Caco-2 (cell line): ENCODE measurements around the gene JARID2. TPM values are rescaled to one million over a fixed set of nuclear protein-coding genes. Genes with fewer than 3 reads are reported as not detected.

ENCODE experiments used
- BruUV-seq: library from RNA; stranded (reverse); fragments of 400-500 nt; replicated peaks from 2 replicates; lab custom pipeline; 2021; lab: Mats Ljungman, UMichigan
- CTCF ChIA-PET: fragments of 300-600 bp; sonication (Branson Sonifier 250); formaldehyde crosslinking; loops from one replicate; lab custom pipeline; 2022; ENCODE audit warnings: antibody characterized with exemption; lab: Charles Lee
- POLR2A ChIA-PET: fragments of 300-600 bp; sonication (Branson Sonifier 250); formaldehyde crosslinking; loops from one replicate; lab custom pipeline; 2022; ENCODE audit warnings: antibody characterized with exemption; lab: Charles Lee
- DNase-seq, 2 experiments: peaks; one replicate each; pipeline versions ENCODE4 v3.0.0 to v3.0.0-alpha.2; 2020 to 2022
- H3K27me3 ChIP-seq: replicated peaks from 2 replicates; pipeline ENCODE4 v1.6.0; 2011; ENCODE audit warnings: low read length; ENCODE audit not compliant: control insufficient read depth, insufficient read depth
- H3K36me3 ChIP-seq: 2 replicates; pipeline ENCODE4 v1.5.1; 2011; ENCODE audit warnings: low read length; ENCODE audit not compliant: control insufficient read depth, insufficient read depth
- H3K4me1 ChIP-seq: fragments of 250-450 bp; sonication (Bioruptor Pico); 2 replicates; pipeline ENCODE4 v1.5.1; 2020; ENCODE audit warnings: mild to moderate bottlenecking
- H3K4me3 ChIP-seq: 2 replicates; pipeline ENCODE4 v1.5.1; 2011; ENCODE audit warnings: low read depth, mild to moderate bottlenecking, control low read depth, low read length
- H3K9me3 ChIP-seq: fragments of 250-450 bp; sonication (Bioruptor Pico); 2 replicates; pipeline ENCODE4 v1.5.1; 2020; ENCODE audit warnings: mild to moderate bottlenecking, moderate library complexity
- H3K27ac Mint-ChIP-seq: one replicate; pipeline ENCODE4 v1.8.0; 2022; ENCODE audit warnings: mixed read lengths; ENCODE audit not compliant: unreplicated experiment
- H3K27me3 Mint-ChIP-seq: one replicate; pipeline ENCODE4 v1.8.0; 2022; ENCODE audit warnings: mixed read lengths; ENCODE audit not compliant: insufficient read depth, unreplicated experiment
- H3K36me3 Mint-ChIP-seq: one replicate; pipeline ENCODE4 v1.8.0; 2022; ENCODE audit warnings: mild to moderate bottlenecking, mixed read lengths; ENCODE audit not compliant: insufficient read depth, unreplicated experiment
- H3K4me1 Mint-ChIP-seq: one replicate; pipeline ENCODE4 v1.8.0; 2022; ENCODE audit warnings: low read depth, mixed read lengths; ENCODE audit not compliant: unreplicated experiment
- H3K4me3 Mint-ChIP-seq: one replicate; pipeline ENCODE4 v1.8.0; 2022; ENCODE audit warnings: mild to moderate bottlenecking, moderate library complexity, mixed read lengths; ENCODE audit not compliant: unreplicated experiment
- H3K9me3 Mint-ChIP-seq: one replicate; pipeline ENCODE4 v1.8.0; 2022; ENCODE audit warnings: mixed read lengths; ENCODE audit not compliant: unreplicated experiment
- CTCF ChIP-seq, 2 experiments: fragments of 200-600 bp in 1 of 2; IDR thresholded peaks; 1 replicate in 1 of 2; 2 replicates in 1 of 2; pipeline versions ENCODE4 v1.5.1 to v1.8.0; 2011 to 2022; ENCODE audit warnings: antibody characterized with exemption in 1 of 2, control low read depth in 1 of 2, inconsistent platforms in 1 of 2, low read depth in 1 of 2, low read length in 1 of 2, mild to moderate bottlenecking in 1 of 2, moderate library complexity in 1 of 2; ENCODE audit not compliant: insufficient read depth in 1 of 2, severe bottlenecking in 1 of 2, unreplicated experiment in 1 of 2
- intact Hi-C: fragments of 100-400 bp; cut with micrococcal nuclease; formaldehyde crosslinking; loops from one replicate; pipeline ENCODE4 v1.10.0; 2022; ENCODE audit not compliant: unreplicated experiment
- total RNA-seq: library from RNA; stranded (reverse); gene quantifications from 2 replicates; pipeline ENCODE4 v1.2.3, GENCODE V29; 2022

JARID2 gene
- total RNA-seq, 1 experiment from 2014 or later = 18.3 TPM

GRCh38 chr6:15267221-15267620 is 21.4 kb downstream of the JARID2 start:
- no peak overlapping the region for H3K4me3 Mint-ChIP-seq

GRCh38 chr6:15268137-15268908 is 22.5 kb downstream of the JARID2 start:
- no peaks in the 10 kb centered on the region for H3K9me3 ChIP-seq
- H3K4me3 ChIP-seq = no peak overlapping the region
- POLR2A ChIA-PET = no interaction called here
- CTCF ChIA-PET = interaction anchor here (1.0 kb wide), 1 partner anchor 957 kb away, joined by 3 read pairs; no protein-coding TSS in a partner anchor
- Mint-ChIP-seq H3K27ac (no peak overlapping the region), H3K27me3 (no peaks in the 10 kb centered on the region), H3K4me3 (no peak overlapping the region), H3K4me1 (peaks cover 6% of the 10 kb centered on the region), H3K36me3 (no peaks in the 10 kb centered on the region), H3K9me3 (no peaks in the 10 kb centered on the region)
- no peak for DNase-seq
- BruUV-seq = no TSS peak
- no peaks in the 10 kb centered on the region for H3K36me3 ChIP-seq
- peaks cover 8% of the 10 kb centered on the region for H3K4me1 ChIP-seq
- H3K27me3 ChIP-seq = no peaks in the 10 kb centered on the region
- intact Hi-C loops = no loop called here
- no peak for TF ChIP-seq CTCF (IDR thresholded peaks at IDR 0.05; ENCODE audit: insufficient read depth in 1 of 2, low read depth in 1 of 2, low read length in 1 of 2, severe bottlenecking in 1 of 2, unreplicated experiment in 1 of 2)

More at GRCh38 chr6:15267221-15267620, 21.4 kb downstream of the JARID2 start:
- ChIA-PET CTCF (no interaction called here), POLR2A (no interaction called here)
- no peaks in the 10 kb centered on the region for H3K9me3 Mint-ChIP-seq
- no peaks in the 10 kb centered on the region for H3K9me3 ChIP-seq
- H3K4me3 ChIP-seq = no peak overlapping the region
- no peaks in the 10 kb centered on the region for H3K36me3 Mint-ChIP-seq
- H3K4me1 ChIP-seq = peaks cover 8% of the 10 kb centered on the region
- H3K27ac Mint-ChIP-seq = no peak overlapping the region
- no peak for TF ChIP-seq CTCF (IDR thresholded peaks at IDR 0.05; ENCODE audit: insufficient read depth in 1 of 2, low read depth in 1 of 2, low read length in 1 of 2, severe bottlenecking in 1 of 2, unreplicated experiment in 1 of 2)
- BruUV-seq = no TSS peak
- no peaks in the 10 kb centered on the region for H3K27me3 ChIP-seq
- no peaks in the 10 kb centered on the region for H3K27me3 Mint-ChIP-seq
- no peak for DNase-seq
- peaks cover 6% of the 10 kb centered on the region for H3K4me1 Mint-ChIP-seq
- H3K36me3 ChIP-seq = no peaks in the 10 kb centered on the region
- intact Hi-C loops = no loop called here

- no peaks in the 10 kb centered on the region for H3K36me3 Mint-ChIP-seq
- H3K27ac Mint-ChIP-seq = no peak overlapping the region
- H3K4me3 Mint-ChIP-seq = no peak overlapping the region
- POLR2A ChIA-PET = no interaction called here
- no peaks in the 10 kb centered on the region for H3K9me3 ChIP-seq
- no peak overlapping the region for H3K4me3 ChIP-seq
- peaks cover 8% of the 10 kb centered on the region for H3K4me1 ChIP-seq
- no TSS peak for BruUV-seq
- no peaks in the 10 kb centered on the region for H3K27me3 ChIP-seq
- no peak for TF ChIP-seq CTCF (IDR thresholded peaks at IDR 0.05; ENCODE audit: insufficient read depth in 1 of 2, low read depth in 1 of 2, low read length in 1 of 2, severe bottlenecking in 1 of 2, unreplicated experiment in 1 of 2)
- H3K4me1 Mint-ChIP-seq = peaks cover 6% of the 10 kb centered on the region
- no peak for DNase-seq
- intact Hi-C loops = no loop called here
- no peaks in the 10 kb centered on the region for H3K27me3 Mint-ChIP-seq
- H3K9me3 Mint-ChIP-seq = no peaks in the 10 kb centered on the region
- H3K36me3 ChIP-seq = no peaks in the 10 kb centered on the region
- CTCF ChIA-PET = no interaction called here
Measured at GRCh38 chr6:15269011-15269410, 23.1 kb downstream of the JARID2 start.
